ENCODE results near the gene FHL5.
"Not testable (repeated sequence)": the region's sequence is repeated elsewhere in the genome, so short reads cannot be mapped to it uniquely, and the experiment has no call there.

Gene FHL5

GRCh38 chr6:96611342-96611991 is 48.5 kb downstream of the FHL5 start:
- no peak for DNase-seq (ENCODE audit: low spot score)

- DNase-seq (ENCODE audit: low spot score): no peak
Measured at GRCh38 chr6:96613291-96613999, 50.5 kb downstream of the FHL5 start.

GRCh38 chr6:96620851-96621250 is 57.9 kb downstream of the FHL5 start:
- no peak for DNase-seq (ENCODE audit: low spot score)

GRCh38 chr6:96621983-96622382 is 59.1 kb downstream of the FHL5 start:
- no peak for DNase-seq (ENCODE audit: low spot score)

GRCh38 chr6:96624957-96625356 is 62.0 kb downstream of the FHL5 start:
- DNase-seq (ENCODE audit: low spot score): no peak

GRCh38 chr6:96626759-96627364 is 63.9 kb downstream of the FHL5 start:
- DNase-seq (ENCODE audit: low spot score): no peak

GRCh38 chr6:96631248-96631647 is 68.3 kb downstream of the FHL5 start:
- no peak for DNase-seq (ENCODE audit: low spot score)

GRCh38 chr6:96637979-96638378 is 75.1 kb downstream of the FHL5 start:
- DNase-seq (ENCODE audit: low spot score): not testable (repeated sequence)

- DNase-seq (ENCODE audit: low spot score): no peak
Measured at GRCh38 chr6:96645106-96645505, 82.2 kb downstream of the FHL5 start.

- no peak for DNase-seq (ENCODE audit: low spot score)
Measured at GRCh38 chr6:96649926-96650325, 87.0 kb downstream of the FHL5 start.

- no peak for DNase-seq (ENCODE audit: low spot score)
Measured at GRCh38 chr6:96651816-96652215, 88.9 kb downstream of the FHL5 start.

- DNase-seq (ENCODE audit: low spot score): no peak
Measured at GRCh38 chr6:96652552-96652951, 89.6 kb downstream of the FHL5 start.

GRCh38 chr6:96653181-96653580 is 90.3 kb downstream of the FHL5 start:
- DNase-seq (ENCODE audit: low spot score): no peak

- no peak for DNase-seq (ENCODE audit: low spot score)
Measured at GRCh38 chr6:96656567-96656966, 93.6 kb downstream of the FHL5 start.

- DNase-seq (ENCODE audit: low spot score): no peak
Measured at GRCh38 chr6:96657344-96657743, 94.4 kb downstream of the FHL5 start.

- DNase-seq (ENCODE audit: low spot score): no peak
Measured at GRCh38 chr6:96659084-96659845, 96.3 kb downstream of the FHL5 start.
